GM21576 (cell line): ENCODE data around the gene ACBD5.

Experiments
- ATAC-seq: cut with Tn5 transposase; IDR thresholded peaks from one replicate; pipeline ENCODE4 v1.9.1; 2021; ENCODE audit warnings: mild to moderate bottlenecking, moderate library complexity; ENCODE audit not compliant: unreplicated experiment

ACBD5 gene

DNA sequence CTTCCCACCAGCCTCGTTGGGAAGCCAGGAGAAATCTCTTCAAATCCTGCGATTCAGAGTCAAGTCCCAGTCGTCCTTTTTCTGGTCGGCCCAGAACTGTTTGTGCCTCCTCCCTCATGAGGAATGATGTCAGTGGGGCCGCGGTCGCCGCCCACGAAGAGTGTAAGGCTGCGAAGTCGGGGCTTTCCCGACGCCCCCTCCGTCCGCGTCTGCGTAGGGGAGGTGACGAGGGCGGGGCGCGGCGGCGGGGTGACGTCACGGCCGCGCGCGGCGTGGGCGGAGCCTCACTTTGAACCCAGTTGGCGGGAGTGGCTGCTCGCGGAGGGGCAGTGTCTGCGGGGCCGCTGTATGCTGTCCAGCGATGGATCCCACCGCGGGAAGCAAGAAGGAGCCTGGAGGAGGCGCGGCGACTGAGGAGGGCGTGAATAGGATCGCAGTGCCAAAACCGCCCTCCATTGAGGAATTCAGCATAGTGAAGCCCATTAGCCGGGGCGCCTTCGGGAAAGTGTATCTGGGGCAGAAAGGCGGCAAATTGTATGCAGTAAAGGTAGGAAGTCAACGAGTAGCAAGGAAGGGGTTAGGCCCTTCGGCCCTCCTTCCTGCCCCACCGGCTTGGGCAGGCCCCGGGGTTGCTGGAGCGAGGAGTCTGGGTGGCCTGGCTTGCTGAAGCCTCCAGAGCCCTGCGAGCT, 85.4 kb downstream of the ACBD5 start, which contains the start of gene MASTL:
TSS of gene MASTL (plus strand) at position 287 of the 689 bp plus-strand sequence. CDS start at position 362, 75 bp downstream.
- ATAC-seq = peak; percentile 71

GRCh38 chr10:27153845-27154193, 86.8 kb downstream of the ACBD5 start:
- ATAC-seq = peak; percentile 2

- ATAC-seq = no peak
These were observed 87.3 kb downstream of the ACBD5 start for GRCh38 chr10:27153329-27153728.

- ATAC-seq = no peak
These were observed 87.9 kb downstream of the ACBD5 start for GRCh38 chr10:27152687-27153086.

DNA sequence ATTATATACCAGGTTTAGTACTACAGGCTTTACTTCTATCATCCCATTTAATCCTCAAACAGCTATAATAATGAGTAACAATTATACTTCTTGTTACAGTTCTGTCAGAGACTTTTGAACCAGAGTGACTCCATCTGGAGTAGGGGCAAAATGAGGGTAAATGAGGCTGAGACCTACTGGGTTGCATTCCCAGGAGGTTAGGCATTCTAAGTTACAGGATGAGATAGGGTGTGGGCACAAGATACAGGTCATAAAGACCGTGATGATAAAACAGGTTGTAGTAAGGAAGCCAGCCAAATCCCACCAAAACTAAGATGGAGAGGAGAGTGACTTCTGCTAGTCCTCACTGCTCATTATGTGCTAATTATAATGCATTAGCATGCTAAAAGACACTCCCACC, 90.3 kb downstream of the ACBD5 start:
- no peak for ATAC-seq

DNA sequence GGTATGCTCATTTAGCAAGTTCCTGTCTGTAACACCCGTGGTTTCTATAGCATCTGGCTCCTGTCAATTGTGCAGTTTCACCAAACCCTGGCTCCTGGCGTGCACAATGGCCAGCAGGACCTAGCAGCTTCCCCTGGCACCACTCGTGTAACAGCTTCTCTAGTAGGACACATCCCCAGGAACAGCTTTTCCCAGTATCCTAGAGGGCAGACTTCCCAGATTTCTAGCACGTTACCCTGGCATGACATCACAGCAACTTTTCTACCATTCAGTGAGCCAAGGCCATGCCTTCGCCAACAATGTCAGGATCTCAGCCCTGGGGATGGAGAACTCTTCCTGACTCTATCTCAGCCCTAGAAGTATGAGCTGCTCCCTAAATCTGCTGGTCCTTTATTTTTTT, 92.9 kb downstream of the ACBD5 start:
- no peak for ATAC-seq

DNA sequence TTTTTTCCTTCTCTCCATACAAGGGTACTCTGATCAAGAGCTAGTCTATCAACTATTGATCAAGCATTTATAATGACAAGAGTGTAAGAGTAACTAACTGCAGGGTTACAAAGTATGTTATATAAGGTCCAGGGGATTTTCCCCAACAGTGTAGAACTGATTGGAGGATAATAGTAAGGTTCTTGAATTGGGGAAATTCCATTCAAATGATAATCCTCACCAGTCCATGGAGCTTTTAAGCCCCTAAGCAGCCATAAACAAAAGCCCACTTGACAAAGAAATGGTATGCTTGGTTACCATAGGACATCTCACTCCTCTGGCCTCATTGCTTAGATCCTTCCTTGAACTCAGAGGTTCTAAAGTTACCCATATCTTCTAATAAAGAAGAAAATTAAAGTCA, 94.7 kb downstream of the ACBD5 start:
- ATAC-seq = no peak
